NB4 (cell line): ENCODE data around the gene SLCO1B1.

ENCODE experiments used
- MYC ChIP-seq: IDR thresholded peaks from 2 replicates; pipeline ENCODE4 v1.6.1; 2011; ENCODE audit warnings: low read depth, low read length
- POLR2A ChIP-seq: IDR thresholded peaks from 2 replicates; pipeline ENCODE4 v1.6.1; 2011; ENCODE audit warnings: mild to moderate bottlenecking; ENCODE audit not compliant: insufficient read length; ENCODE audit errors: extremely low read depth
- TF ChIP-seq, protein P1 (sequence below): IDR thresholded peaks from one replicate; pipeline ENCODE4 v1.5.1; 2012; ENCODE audit warnings: low read depth, low read length
- TF ChIP-seq, protein P2 (sequence below): IDR thresholded peaks from 2 replicates; pipeline ENCODE4 v1.6.1; 2011; ENCODE audit warnings: low read depth, low read length

GRCh38 chr12:21223930-21224329 lies 92.9 kb downstream of the SLCO1B1 start:
- TF ChIP-seq, protein P1, sequence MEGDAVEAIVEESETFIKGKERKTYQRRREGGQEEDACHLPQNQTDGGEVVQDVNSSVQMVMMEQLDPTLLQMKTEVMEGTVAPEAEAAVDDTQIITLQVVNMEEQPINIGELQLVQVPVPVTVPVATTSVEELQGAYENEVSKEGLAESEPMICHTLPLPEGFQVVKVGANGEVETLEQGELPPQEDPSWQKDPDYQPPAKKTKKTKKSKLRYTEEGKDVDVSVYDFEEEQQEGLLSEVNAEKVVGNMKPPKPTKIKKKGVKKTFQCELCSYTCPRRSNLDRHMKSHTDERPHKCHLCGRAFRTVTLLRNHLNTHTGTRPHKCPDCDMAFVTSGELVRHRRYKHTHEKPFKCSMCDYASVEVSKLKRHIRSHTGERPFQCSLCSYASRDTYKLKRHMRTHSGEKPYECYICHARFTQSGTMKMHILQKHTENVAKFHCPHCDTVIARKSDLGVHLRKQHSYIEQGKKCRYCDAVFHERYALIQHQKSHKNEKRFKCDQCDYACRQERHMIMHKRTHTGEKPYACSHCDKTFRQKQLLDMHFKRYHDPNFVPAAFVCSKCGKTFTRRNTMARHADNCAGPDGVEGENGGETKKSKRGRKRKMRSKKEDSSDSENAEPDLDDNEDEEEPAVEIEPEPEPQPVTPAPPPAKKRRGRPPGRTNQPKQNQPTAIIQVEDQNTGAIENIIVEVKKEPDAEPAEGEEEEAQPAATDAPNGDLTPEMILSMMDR: no peak
- no peak for TF ChIP-seq POLR2A
- TF ChIP-seq, protein P2, sequence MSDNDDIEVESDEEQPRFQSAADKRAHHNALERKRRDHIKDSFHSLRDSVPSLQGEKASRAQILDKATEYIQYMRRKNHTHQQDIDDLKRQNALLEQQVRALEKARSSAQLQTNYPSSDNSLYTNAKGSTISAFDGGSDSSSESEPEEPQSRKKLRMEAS: no peak
- no peak for TF ChIP-seq MYC
